GM12872 (cell line): ENCODE measurements around the gene POU5F2.

Experiments used
- CTCF ChIP-seq: IDR thresholded peaks from 3 replicates; pipeline ENCODE4 v1.5.1; 2011; ENCODE audit warnings: low read depth, mild to moderate bottlenecking, low read length, moderate library complexity; ENCODE audit not compliant: insufficient read depth

POU5F2 gene

GRCh38 chr5:93716453-93716852, 24.9 kb downstream of the POU5F2 start:
- TF ChIP-seq CTCF: no peak

GRCh38 chr5:93715761-93716160, 25.6 kb downstream of the POU5F2 start:
- no peak for TF ChIP-seq CTCF

- TF ChIP-seq CTCF: no peak
These were observed 26.1 kb downstream of the POU5F2 start for GRCh38 chr5:93715327-93715726.

GRCh38 chr5:93708442-93708841, 33.0 kb downstream of the POU5F2 start:
- no peak for TF ChIP-seq CTCF

- no peak for TF ChIP-seq CTCF
These were observed 35.5 kb downstream of the POU5F2 start for GRCh38 chr5:93705896-93706295.

GRCh38 chr5:93704996-93705395, 36.4 kb downstream of the POU5F2 start:
- TF ChIP-seq CTCF: no peak

GRCh38 chr5:93691997-93692396, 49.4 kb downstream of the POU5F2 start:
- no peak for TF ChIP-seq CTCF
